GM18507 (cell line): Measurements from ENCODE around the gene FXYD3.
"Not testable (repeated sequence)": the region's sequence is repeated elsewhere in the genome, so short reads cannot be mapped to it uniquely, and the experiment has no call there.

Experiments
- DNase-seq: peaks from one replicate; pipeline ENCODE4 v3.0.0; 2011; ENCODE audit warnings: low read depth; ENCODE audit not compliant: insufficient read length; ENCODE audit errors: extremely low spot score
- FAIRE-seq: peaks from 2 replicates; lab custom pipeline; 2011; peaks lifted over from hg19 to GRCh38; lab: Jason Lieb, UNC

Gene FXYD3

GRCh38 chr19:35120898-35121297, 5.3 kb downstream of the FXYD3 start:
- FAIRE-seq (no peak), DNase-seq (no peak)

GRCh38 chr19:35122687-35123551, 7.3 kb downstream of the FXYD3 start:
- no peak for FAIRE-seq

GRCh38 chr19:35123573-35123972, 8.0 kb downstream of the FXYD3 start:
- DNase-seq (no peak), FAIRE-seq (no peak)

More at GRCh38 chr19:35122687-35123551, 7.3 kb downstream of the FXYD3 start:
- DNase-seq, result no peak

- FAIRE-seq, result peak; percentile 83
- DNase-seq, result peak; percentile 91
These were observed 8.8 kb downstream of the FXYD3 start for GRCh38 chr19:35124098-35125060.

- FAIRE-seq (no peak), DNase-seq (no peak)
These were observed 9.7 kb downstream of the FXYD3 start for GRCh38 chr19:35125270-35125717.

- no peak for FAIRE-seq
- no peak for DNase-seq
These were observed 10.4 kb downstream of the FXYD3 start for GRCh38 chr19:35125749-35126623.

- FAIRE-seq (no peak), DNase-seq (no peak)
These were observed 11.0 kb downstream of the FXYD3 start for GRCh38 chr19:35126624-35126959.

GRCh38 chr19:35127871-35128270, 12.2 kb downstream of the FXYD3 start:
- FAIRE-seq (no peak), DNase-seq (no peak)

- no peak for DNase-seq
- no peak for FAIRE-seq
These were observed 12.9 kb downstream of the FXYD3 start for GRCh38 chr19:35128398-35129057.

- FAIRE-seq, result not testable (repeated sequence)
These were observed 14.2 kb downstream of the FXYD3 start for GRCh38 chr19:35129724-35130274.

GRCh38 chr19:35130761-35131720, 15.4 kb downstream of the FXYD3 start:
- FAIRE-seq (no peak), DNase-seq (no peak)

More at GRCh38 chr19:35129724-35130274, 14.2 kb downstream of the FXYD3 start:
- not testable (repeated sequence) for DNase-seq

- DNase-seq, result no peak
- no peak for FAIRE-seq
These were observed 16.6 kb downstream of the FXYD3 start for GRCh38 chr19:35132254-35132653.

- no peak for FAIRE-seq
These were observed 18.2 kb downstream of the FXYD3 start for GRCh38 chr19:35133826-35134225.

GRCh38 chr19:35134601-35135242, 19.1 kb downstream of the FXYD3 start, which contains the start of gene LGI4:
Gene LGI4 (minus strand): TSS chr19:35135059. CDS start chr19:35134680, 379 bp downstream.
- no peak for DNase-seq
- no peak for FAIRE-seq

More at GRCh38 chr19:35133826-35134225, 18.2 kb downstream of the FXYD3 start:
- DNase-seq, result no peak

GRCh38 chr19:35135389-35135909, 19.8 kb downstream of the FXYD3 start:
- DNase-seq, result peak; percentile 84
- FAIRE-seq, result peak; percentile 72

GRCh38 chr19:35136231-35136630, 20.6 kb downstream of the FXYD3 start:
- FAIRE-seq (no peak), DNase-seq (no peak)
